ENCODE data around the gene TLR10.

TLR10 gene

DNA sequence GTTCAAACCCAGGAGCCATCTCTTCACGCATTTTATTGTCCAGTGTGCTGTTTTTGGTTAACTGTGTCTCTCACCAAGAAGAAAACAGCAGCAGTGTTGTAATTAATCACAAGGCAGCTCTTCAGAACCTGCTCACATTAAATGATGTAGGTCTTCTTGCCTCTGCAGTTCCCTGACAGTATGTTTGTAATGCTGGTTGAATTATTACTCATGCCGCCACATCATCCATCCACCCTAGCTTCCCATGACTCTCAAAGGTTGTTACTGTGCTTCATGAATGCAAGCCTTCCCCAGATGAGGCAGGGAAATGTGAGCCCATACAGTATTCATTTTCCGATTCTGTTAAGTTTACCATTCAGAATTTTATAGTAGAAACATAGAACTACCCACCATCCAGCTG lies 17.4 kb downstream of the TLR10 start:
- no peak for DNase-seq

DNA sequence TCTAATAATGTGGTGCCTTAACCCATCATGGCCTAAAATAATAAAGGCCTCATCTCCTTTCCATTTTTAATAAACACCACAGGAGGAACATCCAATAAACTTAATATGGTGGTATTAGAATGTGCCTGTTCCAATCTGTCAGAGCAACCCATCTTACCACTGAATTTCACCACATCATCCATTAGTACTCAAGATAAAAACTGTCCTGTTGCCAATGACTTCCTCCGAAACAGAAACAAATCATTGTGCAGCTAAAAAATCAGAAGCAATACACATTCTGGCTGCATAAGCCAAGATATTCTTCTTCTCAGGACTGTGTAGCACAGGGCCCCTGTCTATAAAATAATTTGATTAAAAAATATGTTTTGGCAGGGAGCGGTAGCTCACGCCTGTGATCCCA lies 18.5 kb downstream of the TLR10 start:
- no peak for DNase-seq

DNA sequence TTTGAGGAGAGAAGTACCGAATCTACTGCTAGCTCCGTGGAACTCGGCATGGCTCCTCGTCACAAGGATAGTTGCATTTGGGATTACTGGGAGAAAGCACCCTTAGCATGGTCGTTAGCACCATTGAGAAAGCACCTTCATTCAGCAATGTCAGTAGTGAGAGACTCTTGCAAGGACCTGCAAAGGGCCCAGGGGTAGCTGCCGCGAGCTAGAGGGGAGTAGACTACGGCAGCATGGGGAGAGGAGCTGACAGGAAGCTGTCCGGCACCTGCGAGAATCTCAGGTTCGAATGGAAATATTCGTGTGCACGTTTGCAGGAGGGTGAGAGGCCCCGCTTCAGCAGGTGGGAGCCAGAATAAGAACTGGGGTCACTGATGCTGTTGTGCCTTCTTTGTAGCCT lies 20.2 kb downstream of the TLR10 start:
- no peak for DNase-seq

DNA sequence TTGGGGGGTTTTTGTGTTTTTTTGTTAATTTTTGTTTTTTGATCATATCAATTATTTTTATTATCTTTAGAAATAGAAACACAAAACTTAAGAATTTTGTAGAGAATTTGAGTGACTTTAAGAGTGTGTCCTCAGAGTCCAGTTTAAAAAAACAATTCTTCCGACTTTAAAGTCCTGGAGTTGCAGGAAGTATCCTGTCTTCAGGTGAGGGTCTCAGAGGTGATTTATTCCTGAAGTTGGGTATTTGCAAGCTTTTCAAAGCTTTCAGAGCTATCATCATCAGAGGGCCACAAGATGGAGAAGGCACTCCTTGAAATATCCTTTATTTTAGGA lies 23.0 kb downstream of the TLR10 start:
- DNase-seq: no peak

DNA sequence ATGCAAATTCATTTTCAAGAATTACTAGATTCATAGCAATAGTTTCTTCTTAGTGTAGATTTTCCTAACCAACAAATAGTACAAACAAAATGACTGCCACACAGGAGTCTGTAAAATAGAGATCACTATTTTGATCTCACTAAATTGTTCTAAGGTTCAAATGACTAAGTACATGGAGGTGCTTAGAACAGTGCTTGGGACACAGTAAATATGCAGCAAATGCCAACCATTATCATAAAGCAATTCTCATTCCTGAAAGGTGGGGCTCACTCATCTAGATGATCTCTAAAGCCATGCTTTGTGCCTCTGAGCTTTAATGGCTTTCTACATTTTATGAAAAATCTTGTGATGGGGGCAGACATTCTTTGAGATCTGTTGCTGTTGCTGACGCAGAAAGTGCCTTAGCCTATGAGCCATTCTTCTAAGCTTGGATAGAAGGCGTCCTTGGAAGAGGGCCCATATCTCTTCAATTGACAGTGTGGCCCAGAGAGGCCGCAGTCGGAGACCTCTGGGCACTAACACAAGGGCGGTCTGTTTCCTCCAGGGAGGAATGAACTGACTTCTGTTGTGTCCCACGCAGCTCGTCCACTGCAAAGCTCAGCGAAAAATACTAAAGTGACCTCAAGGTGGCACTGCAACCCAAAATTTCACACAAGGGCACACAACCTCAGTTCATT lies 23.5 kb downstream of the TLR10 start:
- DNase-seq: peak; percentile 9

DNA sequence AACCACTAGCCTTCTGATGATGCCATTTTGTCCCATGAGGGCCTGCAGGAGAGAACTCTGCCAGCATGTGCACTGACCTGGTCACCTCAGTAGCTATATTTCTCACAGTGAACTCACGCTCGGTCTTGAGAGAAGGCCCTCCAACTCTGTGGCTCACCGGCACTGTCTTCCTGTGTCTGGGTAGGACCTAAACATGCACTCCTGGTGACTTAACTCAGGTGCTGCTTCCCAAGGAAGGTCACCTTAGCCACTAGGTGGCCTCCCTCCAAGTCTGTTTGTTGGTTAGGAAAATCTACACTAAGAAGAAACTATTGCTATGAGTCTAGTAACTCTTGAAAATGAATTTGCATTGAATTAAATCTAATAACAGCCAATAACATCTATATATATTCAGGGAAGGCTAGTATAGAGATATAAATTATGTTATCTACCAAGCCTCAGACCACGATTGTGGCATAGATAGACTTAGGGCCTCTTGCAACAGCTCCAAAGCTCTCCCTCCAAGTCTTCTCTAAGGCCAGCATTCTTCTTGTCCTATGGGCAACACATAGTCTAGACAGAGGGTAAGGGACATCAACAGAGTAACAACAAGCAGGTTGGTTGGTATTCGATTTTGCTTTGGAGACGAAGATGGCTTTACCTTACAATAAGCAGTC lies 24.7 kb downstream of the TLR10 start:
- DNase-seq: no peak

DNA sequence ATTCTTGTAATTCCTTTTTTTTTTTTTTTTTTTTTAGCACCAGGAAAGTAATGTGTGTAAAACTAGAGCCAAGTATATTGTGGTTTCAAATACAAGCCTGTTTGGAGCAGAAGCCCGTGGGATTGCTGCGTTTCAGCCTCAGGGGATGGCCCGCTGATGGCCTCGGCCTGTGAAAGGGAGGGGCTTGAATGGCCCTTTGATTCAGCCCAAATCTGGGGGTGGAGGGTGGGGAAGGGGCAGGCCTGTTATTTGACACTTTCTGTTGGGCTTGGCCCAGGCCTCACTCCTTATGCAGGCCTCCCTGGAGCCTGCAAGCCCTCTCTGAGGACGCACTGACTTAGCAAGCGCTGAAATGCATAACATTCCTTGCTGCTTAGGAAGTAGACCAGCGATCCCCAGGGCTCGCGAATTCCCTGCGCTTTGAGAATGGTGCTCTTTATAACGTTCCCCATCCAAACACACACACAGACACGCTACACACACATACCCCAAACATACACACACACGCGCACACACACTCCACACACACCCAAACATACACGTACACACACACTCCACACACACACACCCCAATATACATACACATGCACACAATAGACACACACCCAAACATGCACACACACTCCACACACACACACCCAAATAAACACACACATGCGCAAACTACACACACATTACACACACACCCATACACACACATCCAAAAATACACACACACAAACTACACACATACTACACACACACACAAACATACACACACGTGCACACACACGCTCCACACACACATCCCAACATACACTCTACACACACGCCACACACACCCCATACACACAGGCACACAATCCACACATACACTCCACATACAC lies 29.6 kb downstream of the TLR10 start:
- DNase-seq: no peak

DNA sequence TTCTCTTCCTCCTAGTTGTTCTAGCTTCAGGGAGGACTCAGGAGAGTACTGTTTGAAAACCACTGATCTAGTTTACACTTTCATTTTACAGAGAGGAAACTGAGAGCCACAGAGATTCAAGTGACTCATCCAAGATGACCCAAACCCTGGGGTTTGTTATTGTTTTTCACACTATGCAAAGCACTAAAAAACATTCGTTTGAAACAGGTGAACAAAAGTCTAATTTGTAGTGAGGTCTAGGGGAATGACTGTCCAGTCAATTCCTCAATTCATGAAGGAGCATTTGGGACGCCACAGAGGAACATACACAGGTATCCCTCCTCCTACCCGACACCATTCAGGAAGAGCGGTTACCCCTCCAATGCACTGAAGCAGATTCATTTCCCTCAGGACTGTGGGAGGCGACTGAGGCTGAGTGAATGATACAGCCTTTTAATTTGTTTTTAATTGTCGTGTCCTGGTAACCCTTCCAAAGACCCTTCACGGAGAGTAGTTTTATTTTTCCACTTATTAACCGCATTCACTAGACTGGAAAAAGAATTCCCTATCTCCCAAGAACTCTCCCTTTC lies 30.3 kb downstream of the TLR10 start:
- no peak for DNase-seq

DNA sequence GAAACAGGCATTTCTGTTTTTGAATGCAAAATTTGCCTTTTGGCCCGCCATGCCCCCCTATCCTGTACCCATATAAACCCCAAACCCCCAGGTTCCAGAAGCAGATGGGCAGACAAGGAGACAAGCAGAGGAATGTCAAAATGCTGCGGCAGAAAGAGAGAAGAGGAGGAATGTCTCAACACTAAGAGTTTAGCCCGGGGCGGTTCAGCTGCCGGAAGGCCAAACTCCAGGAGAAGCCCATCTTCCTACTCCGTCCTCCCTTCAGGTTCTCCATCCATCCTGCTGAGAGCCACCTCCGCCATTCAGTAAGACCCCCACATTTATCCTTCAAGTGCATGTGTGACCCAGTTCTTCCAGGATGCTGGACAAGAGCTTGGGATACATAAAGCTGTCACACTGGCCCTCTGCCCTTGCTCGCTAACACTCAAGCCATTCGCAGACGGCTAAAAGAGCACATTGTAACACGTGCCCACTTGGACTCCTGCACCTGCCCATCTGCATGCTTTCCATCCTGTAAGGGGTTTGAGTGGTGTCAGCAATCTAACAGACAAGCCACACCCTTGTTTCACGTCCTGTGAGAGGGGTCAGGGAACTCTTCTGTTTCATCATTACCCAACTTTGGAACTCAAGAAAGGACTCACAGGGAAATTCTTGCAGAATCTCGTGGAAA lies 31.3 kb downstream of the TLR10 start:
- DNase-seq: no peak

DNA sequence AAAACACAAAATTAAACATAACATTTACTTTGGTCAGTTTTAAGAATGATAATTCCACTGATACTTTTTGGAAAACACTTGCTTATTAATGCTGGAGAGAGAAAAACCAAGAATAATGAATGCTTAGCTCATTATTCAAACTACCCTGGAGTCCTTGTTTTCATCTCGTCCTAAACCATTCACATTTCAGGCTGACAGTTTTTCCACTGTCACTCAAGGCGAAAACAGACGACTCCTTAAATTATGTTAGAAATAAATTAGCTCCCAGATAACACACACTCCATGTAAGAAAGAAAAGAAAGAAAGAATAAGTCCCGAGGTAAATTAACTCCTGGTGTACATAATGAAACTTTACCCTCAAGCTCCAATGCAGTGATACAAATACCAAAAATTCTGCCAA lies 33.5 kb downstream of the TLR10 start:
- no peak for DNase-seq

DNA sequence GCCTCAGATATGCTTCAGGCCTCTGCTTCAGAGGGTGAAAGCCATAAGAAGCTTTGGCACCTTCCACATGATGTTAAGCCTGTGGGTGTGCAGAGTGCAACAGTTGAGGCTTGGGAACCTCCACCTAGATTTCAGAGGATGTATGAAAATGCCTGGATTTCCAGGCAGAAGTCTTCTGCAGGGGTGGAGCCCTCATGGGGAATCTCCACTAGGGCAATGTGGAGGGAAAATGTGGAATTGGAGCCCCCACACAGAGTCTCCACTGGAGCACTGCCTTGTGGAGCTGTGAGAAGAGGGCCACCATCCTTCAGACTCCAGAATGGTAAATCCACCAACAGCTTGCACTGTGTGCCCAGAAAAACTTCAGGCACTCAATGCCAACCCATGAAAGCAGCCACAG lies 35.2 kb downstream of the TLR10 start:
- DNase-seq: no peak

DNA sequence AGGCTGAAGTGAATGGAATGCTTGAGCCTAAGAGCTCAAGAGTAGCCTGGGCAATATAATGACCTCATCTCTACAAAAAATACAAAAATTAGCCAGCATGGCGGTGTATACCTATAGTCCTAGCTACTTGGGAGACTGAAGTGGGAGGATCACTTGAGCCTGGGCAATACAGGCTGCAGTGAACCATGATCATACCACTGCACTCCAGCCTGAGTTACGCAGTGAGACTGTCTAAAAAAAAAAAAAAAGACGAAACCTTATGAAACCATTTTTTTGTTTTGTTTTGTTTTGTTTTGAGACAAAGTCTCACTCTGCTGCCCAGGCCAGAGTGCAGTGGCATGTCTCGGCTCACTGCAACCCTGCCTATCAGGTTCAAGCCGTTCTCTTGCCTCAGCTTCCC lies 36.9 kb downstream of the TLR10 start:
- no peak for DNase-seq

DNA sequence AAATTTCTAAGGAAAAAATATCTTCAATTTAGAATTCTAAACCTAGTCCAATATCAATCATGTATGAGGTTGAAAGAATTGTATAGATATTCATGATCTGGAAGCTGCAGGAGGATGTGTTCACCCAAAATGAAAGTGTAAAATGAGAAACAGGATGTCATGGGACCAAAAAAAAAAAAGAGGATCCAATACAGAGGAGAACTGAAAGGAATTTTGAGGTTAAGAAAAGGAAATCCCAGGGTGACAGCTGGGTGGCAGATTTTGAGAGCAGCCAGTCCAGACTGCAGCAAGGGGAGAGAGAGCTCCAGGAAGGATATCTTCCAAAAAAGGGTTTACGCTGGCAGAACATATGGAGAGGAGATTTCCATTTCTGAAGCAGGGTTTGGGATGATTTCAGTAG lies 38.9 kb downstream of the TLR10 start:
- DNase-seq: no peak

DNA sequence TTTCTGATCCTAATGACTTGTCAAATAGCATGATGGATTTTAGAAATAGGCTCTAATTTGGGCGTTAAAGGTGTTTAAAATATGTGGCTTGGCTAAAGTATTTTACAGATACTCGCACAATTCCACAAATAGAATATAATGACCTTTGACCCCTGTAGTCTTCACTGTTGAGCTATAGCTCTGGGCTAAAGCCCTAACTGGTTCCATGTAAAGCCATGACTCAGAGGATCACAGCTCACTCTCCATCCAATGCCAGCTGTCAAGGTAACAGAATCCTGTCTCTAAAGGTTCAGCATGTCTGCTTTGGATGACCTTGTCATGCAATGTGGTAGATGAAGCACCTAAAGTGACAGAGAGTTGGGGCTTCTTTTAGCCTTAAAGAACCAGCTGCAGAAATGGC lies 42.5 kb downstream of the TLR10 start:
- no peak for DNase-seq

DNA sequence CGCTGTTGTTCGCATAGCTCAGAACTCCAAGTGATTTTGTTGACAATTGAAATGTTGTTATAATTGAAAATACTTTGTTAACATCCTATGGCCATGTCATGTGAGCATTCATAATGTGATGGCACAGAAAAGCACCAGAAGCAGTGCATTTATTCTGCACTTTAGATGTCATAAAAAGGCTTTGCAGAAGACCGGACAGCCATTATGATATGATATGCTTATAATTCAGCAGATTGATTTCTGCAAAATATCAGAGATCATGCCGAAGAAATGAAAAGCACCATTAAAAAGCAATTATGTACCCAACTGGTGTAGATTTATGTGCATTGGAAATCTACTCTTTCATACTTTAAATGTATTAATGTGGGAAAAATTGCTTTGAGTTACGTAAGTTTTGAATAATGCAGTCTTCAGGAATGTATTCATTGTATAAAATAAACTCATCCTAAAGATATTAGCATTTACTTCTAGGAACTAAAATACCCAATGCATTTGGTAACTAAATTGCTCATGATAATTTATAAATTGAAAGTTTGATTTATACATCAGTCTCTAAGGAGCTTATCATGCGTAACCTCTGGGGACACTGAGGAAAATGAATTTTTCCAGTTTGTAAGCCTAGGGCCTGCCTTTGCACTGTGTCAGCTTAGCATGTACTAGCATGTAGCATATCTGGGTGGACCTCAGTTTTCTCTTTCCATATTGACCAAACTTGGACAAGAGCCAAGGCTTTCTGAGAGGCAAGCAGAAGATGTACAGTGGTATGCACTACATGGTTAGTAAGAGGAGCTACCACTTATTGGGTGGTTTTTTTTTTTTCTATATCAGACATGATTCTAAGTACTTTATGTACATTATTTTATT lies 43.6 kb downstream of the TLR10 start:
- no peak for DNase-seq

DNA sequence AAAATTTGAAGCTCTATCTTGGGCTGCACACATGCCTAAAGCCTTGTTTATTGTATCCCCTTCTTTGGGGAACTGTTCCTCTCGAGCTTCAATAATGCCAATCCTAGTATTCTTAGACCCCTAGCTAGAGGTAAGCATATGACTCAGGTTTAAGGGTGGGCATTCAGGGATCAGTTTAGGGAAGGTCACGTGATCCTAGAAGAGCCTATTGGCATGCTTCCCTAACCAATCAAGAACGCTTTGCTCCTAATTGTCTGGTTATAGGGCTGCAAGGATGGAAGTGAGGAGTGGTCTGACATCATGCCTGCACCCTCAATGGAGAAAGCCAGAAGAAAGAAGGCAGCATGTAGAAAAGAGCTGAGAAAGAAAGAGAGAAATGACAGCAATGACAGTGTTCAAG lies 46.9 kb downstream of the TLR10 start:
- no peak for DNase-seq

DNA sequence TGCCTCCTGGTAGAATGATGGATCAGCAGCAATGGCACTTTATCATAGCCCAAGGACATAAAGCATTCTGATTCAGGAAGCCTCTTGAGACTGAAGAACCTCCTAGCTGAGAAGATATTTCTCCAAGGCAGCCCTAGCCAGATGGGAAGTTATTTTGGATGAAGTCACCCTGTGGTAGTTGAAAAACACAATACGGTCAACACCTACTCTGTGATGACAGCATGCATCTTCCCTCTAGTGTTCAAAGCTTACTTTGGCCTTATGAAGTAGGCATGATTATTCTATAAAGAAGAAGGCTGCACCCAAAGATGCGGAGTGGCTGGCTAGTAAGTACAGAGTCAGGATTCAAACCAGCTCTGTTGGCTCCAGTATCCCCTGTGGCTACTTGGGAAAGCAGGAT lies 47.9 kb downstream of the TLR10 start:
- DNase-seq: no peak

DNA sequence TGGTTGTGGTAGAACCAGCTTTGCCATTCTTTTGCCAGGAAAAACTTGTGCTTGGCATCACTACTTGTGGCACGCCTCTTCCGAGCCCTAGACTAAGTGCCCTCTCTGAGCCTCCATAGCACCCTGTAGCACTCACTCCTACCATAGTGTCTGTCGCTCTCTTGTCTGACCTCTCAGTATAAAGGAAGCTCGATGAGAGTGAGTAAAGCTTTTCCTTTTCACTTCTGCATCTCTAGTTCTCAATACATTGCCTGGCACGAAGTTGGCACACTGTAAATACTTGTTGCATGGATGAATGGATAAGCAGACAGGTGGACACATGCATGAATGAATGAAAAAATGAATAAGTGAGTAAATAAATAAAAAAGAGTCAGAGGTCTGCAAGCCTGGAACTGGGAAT lies 48.3 kb downstream of the TLR10 start:
- DNase-seq: no peak

DNA sequence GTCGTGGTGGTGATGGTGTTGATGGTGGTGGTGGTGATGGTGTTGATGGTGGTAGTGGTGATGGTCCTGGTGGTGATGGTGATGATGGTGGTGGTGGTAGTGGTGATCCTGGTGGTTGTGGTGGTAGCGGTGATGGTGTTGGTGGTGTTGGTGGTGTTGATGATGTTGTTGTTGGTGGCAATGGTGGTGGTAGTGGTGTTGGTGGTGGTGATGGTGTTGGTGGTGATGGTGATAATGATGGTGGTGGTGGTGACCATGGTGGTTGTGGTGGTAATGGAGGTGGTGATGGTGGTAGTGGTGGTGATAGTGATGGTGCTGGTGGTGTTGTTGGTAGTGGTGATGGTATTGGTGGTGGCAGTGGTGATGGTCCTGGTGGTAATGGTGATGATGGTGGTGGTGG lies 49.1 kb downstream of the TLR10 start:
- no peak for DNase-seq

DNA sequence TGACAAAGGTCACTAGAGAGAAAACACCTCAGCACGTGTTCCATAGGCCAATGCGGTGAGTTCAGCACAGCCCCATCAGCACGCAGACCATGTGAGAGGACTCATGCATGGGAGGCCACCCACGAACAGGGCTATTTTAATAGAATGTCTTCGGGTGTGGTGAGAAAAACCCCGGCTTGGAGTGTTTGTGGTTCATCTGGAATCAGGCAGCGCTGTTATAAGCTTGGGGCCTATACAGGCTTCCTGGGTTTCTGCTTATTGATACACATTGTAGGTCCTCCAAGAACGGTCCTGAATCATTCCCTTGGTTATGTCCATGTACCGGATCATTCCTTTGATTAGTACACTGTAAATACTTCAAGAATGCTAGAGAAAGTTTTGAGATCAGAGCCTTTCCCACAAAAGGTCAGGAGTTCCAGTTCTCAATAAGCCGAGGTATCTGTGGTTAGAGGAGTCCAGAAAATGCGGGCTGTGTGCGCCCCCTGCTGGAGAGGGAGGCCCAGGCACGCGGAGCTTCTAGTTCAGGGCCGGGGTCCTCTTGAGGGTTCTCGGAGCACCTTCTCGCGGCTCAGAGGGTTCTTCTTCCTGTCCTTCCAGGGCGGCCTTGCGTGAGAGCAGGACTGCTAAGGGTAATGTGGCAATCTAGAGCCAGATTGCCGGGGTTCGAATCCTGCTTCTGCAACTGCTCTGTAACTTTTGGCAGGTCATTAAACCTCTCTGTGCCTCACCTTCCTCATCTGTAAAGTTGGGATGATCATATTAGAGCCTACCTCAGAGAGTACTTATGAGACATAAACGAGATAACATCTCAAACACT lies 51.8 kb downstream of the TLR10 start:
- peak; percentile 52 for DNase-seq

DNA sequence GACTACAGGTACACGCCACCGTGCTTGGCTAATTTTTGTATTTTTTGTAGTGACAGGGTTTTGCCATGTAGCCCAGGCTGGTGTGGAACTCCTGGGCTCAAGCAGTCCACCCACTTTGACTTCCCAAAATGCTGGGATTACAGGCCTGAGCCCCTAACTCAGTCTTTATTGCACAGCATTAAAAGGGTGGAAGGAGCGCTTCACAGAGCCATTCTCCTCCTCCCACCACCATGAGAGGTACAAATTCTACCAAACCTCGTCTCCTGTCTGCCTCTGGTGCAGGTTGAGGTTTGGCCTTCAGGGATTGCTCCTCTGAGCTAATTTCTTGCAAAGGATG lies 52.3 kb downstream of the TLR10 start:
- DNase-seq: no peak

All from NCI-H146 (cell line).